Muscle layer of colon (tissue), 2 donors: Measurements from ENCODE around the gene LRRC25.

Experiments used
- H3K27ac ChIP-seq: one replicate; pipeline ENCODE4 v1.7.0; 2013; ENCODE audit warnings: low read depth, mild to moderate bottlenecking, low read length, moderate library complexity
- H3K27me3 ChIP-seq, 2 donors: one replicate each; pipeline ENCODE4 v1.7.0; 2013; ENCODE audit warnings: low read length in 2 of 2, mild to moderate bottlenecking in 2 of 2; ENCODE audit not compliant: insufficient read depth in 2 of 2, control insufficient read depth in 1 of 2
- H3K36me3 ChIP-seq: one replicate; pipeline ENCODE4 v1.7.0; 2013; ENCODE audit warnings: mild to moderate bottlenecking, low read length; ENCODE audit not compliant: insufficient read depth
- H3K4me1 ChIP-seq: one replicate; pipeline ENCODE4 v1.7.0; 2013; ENCODE audit warnings: mild to moderate bottlenecking, low read length; ENCODE audit not compliant: insufficient read depth
- H3K4me3 ChIP-seq, 2 donors: one replicate each; pipeline ENCODE4 v1.7.0; 2013; ENCODE audit warnings: low read length in 2 of 2, low read depth in 1 of 2, mild to moderate bottlenecking in 1 of 2, moderate library complexity in 1 of 2
- H3K9ac ChIP-seq: one replicate; pipeline ENCODE4 v1.7.0; 2013; ENCODE audit warnings: low read length
- H3K9me3 ChIP-seq: one replicate; pipeline ENCODE4 v1.7.0; 2013; ENCODE audit warnings: mild to moderate bottlenecking, low read length
- donor health status: abdominal sarcoma.
- donor health status: Adenocarcinoma of cecum.

Gene LRRC25

DNA sequence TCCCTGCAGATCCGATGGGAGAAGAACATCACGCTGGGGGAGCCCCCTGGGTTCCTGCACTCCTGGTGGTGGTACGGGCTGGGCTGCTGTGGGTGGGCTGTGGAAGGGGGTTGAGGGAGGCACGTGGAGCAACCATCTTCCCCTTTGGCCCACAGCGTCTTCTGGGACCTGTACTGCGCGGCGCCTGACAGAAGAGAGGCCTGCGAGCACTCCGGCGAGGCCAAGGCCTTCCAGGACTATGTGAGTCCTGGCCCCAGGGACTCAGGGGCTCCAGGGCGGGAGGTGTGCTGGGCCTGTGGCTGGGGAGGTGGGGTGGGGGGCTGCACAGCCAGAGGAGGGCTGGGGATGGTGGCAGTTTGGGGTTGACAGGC lies 30.3 kb upstream of the LRRC25 start:
- Histone ChIP-seq H3K9ac (no peak overlapping the region), H3K27me3 (no peaks in the 10 kb centered on the region), H3K36me3 (no peaks in the 10 kb centered on the region), H3K4me1 (peaks cover 17% of the 10 kb centered on the region), H3K9me3 (no peaks in the 10 kb centered on the region), H3K27ac (no peak overlapping the region), H3K4me3 (no peak overlapping the region)

DNA sequence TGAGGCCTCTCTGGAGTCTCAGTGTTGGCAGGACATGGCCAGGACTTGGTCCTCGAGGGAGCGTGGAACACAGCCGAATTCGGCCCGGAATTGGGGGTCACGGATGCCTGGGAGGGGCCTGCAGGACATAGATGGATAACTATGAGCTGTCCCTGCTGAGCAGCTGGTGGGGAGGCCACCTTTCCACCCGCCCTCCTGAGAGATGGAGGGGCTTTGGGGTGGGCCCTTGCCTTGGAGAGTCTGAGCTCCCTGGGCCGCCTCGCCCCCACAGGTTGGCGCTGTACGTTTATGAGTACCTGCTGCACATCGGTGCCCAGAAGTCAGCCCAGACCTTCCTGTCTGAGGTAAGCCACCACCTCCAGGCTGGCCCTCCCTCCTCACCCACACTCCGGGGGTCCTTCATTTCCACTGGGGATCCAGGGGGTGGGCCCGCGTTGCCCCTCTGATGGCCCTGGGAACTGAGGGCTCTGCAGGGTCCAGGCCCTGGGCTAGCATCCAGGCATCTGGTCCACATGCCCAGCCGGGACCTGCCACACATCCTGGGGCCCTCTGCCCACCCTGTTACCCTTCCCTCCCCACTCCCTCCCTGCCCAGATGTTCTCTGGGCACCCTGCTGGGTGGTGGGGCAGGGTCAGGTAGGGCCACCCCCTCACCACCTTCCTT lies 29.8 kb upstream of the LRRC25 start:
- H3K9ac ChIP-seq, result no peak overlapping the region
- H3K4me3 ChIP-seq, result no peak overlapping the region
- peaks cover 17% of the 10 kb centered on the region for H3K4me1 ChIP-seq
- H3K27ac ChIP-seq, result no peak overlapping the region
- no peaks in the 10 kb centered on the region for H3K27me3 ChIP-seq
- no peaks in the 10 kb centered on the region for H3K9me3 ChIP-seq
- no peaks in the 10 kb centered on the region for H3K36me3 ChIP-seq

DNA sequence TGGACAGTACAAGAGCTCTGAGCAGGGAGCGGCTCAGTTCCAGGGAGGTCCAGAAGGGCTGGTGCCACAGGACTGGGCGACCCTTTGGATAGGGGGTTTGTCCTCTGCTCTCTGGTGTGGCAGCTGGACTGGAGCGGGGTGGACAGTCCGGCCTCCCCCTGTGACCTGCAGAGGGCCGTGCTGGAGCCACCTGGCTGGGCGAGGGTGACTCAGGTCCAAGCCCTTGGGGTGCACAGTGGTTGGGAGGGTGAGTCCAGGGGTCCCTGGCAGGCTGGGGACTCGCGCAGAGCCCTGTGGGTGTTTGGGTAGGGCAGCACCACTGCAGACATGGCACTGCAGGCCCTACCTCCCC lies 29.0 kb upstream of the LRRC25 start:
- Histone ChIP-seq H3K36me3 (no peaks in the 10 kb centered on the region), H3K9ac (no peak overlapping the region), H3K4me3 (no peak overlapping the region), H3K27me3 (no peaks in the 10 kb centered on the region), H3K9me3 (no peaks in the 10 kb centered on the region), H3K27ac (no peak overlapping the region), H3K4me1 (peaks cover 17% of the 10 kb centered on the region)

DNA sequence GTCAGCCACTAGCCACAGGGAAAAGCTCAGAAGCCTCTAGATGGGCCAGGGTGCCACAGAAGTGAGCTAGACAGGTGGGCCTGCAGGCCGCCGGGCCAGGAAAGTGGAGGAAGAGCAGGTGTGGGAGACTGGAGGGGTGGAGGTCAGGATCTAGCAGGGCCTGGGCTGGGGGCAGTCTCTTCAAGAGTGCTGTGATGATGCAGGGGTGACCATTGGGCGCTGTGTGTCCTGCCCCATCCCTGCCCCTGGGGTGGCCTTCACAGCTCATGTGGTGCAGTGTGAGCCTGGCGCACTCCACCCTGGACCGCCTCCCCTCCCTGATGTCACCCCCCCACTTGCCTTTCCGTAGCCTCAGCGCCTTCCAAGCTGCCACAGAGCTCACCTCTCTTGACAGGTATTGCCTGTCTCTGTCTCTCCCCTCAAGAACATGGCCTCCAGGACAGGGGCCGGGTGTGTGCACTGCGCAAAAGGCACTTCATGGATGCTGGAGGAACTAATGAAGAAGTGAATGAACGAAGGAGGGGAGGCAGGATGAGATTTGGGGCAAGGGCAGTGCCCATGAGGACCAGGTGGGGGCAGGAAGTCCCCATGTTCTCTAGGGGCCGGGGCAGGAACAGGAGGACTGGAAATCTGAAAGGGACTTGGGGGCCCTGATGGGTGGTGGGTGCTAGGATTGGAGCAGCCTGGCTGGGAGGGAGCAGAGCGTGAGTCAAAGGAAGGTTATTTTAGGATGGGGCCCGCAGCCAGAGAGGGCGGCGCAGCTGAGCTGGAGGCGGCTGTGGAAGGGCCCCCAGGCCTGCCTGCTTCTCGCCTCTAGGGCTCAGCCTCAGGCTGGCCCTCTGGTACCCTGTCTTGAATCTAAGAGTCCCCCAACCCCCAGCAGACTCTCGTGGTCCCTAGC lies 28.3 kb upstream of the LRRC25 start:
- Histone ChIP-seq H3K9ac (no peak overlapping the region), H3K4me1 (peaks cover 22% of the 10 kb centered on the region), H3K4me3 (no peak overlapping the region), H3K36me3 (no peaks in the 10 kb centered on the region), H3K27ac (peak overlapping the region; percentile 55), H3K27me3 (no peaks in the 10 kb centered on the region), H3K9me3 (no peaks in the 10 kb centered on the region)

DNA sequence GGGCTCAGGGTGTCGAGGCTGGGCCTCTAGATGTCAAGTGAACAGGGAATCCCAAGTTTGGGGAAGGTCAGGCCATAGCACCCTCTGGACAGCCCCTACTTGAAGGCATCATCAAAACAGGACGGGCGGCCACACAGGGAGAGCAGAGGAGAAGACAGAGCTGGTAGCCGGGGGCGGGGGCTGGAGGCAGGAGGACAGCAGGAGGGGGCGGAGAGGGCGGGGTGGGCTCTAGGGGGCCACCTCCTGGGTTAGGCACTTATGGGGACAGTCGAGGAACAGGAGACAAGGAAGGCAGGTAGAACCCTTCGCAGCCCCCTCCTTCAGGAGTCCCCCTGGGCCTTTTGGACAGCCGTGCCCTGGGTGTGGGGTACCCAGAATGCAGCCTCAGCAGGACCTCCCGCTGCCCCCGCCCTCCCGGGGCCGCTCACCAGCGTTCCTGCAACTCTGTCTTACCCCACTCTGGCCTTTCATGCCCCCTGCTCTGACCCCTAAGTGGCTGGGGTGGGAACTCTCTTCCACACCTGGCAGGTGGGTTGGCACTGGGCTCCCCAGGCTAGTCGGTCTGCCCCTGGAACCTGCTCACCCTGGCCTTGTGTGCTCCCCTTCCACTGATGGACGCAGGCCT lies 27.6 kb upstream of the LRRC25 start:
- Histone ChIP-seq H3K4me1 (peaks cover 23% of the 10 kb centered on the region), H3K27me3 (no peaks in the 10 kb centered on the region), H3K27ac (peak overlapping the region; percentile 55), H3K4me3 (no peak overlapping the region), H3K9me3 (no peaks in the 10 kb centered on the region), H3K9ac (no peak overlapping the region), H3K36me3 (no peaks in the 10 kb centered on the region)

DNA sequence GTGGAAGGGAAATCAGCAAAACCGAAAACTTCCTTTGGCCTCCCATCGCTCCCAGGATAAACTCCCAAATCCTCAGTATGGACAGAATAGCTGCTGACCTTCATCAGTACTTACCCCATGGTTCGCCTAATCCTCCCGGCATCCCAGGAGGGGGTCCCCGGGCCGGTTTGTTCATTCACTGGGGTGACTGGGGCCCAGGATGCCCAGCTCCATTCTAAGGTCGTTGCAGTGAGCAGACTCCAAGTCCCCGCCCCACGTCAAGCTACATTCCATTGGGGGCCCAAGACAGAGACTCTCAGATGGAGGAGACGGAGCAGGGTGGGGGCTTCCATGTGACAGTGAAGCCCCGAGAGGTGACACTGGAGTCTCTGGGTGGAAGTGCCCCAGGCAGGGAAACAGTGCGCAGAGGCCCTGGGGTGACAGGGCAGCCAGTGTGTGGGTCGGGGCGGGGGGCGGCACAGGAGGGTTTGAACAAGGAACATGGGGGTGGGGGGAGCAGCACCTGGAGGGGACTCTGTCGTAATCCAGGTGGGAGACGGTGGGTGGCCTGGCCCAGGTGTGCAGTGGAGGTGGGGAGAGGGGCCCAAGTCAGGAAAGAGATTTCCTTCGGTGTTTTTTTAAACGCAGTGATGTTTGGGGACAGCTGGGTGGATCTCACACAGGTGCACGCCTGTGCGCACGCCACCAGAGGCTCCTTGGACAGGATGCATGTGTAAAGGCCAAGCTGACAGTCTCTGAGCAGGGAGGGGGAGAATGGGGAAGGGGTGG lies 26.9 kb upstream of the LRRC25 start:
- H3K27me3 ChIP-seq, result no peaks in the 10 kb centered on the region
- no peak overlapping the region for H3K9ac ChIP-seq
- H3K4me3 ChIP-seq, result no peak overlapping the region
- H3K9me3 ChIP-seq, result no peaks in the 10 kb centered on the region
- no peaks in the 10 kb centered on the region for H3K36me3 ChIP-seq
- H3K27ac ChIP-seq, result no peak overlapping the region
- H3K4me1 ChIP-seq, result peaks cover 23% of the 10 kb centered on the region

DNA sequence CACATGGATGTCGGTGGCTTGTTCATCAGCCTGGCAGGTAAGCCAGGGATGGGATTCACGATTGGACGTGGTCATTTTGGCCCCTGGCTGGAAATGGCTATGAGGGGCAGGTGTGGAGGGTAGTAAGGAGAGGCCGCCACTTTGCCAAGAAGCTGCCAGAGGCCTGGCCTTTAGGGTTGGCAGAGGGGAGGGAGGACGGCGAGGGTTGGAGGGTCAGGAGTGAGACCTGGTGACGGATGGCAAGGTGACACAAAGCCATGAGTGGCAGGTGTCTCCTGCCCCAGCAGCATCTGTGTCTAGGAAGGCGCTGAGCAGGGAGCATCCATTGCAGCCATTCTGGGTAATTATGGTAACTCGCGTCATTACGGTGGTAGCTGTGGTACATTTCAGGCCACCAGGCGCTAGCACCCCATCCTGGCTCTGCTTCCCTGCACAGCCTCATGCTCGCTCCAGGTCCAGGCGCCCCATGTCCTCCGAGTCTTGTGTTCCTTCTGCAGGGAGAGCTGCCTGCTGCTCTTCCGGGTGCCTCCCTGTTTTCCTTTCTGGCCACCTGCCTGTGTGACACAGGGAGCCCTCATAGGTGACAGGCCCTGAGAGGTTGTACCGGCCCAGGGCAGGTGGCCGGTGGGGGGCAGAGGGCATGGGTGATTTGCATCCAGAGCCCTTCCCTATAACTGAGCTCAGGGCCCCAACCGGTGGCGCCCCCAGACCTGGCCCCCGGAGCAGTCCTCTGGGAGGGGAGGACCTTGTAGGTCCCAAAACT lies 26.0 kb upstream of the LRRC25 start:
- no peak overlapping the region for H3K4me3 ChIP-seq
- no peaks in the 10 kb centered on the region for H3K9me3 ChIP-seq
- H3K27me3 ChIP-seq, result no peaks in the 10 kb centered on the region
- H3K9ac ChIP-seq, result no peak overlapping the region
- H3K27ac ChIP-seq, result no peak overlapping the region
- peaks cover 29% of the 10 kb centered on the region for H3K4me1 ChIP-seq
- no peaks in the 10 kb centered on the region for H3K36me3 ChIP-seq

DNA sequence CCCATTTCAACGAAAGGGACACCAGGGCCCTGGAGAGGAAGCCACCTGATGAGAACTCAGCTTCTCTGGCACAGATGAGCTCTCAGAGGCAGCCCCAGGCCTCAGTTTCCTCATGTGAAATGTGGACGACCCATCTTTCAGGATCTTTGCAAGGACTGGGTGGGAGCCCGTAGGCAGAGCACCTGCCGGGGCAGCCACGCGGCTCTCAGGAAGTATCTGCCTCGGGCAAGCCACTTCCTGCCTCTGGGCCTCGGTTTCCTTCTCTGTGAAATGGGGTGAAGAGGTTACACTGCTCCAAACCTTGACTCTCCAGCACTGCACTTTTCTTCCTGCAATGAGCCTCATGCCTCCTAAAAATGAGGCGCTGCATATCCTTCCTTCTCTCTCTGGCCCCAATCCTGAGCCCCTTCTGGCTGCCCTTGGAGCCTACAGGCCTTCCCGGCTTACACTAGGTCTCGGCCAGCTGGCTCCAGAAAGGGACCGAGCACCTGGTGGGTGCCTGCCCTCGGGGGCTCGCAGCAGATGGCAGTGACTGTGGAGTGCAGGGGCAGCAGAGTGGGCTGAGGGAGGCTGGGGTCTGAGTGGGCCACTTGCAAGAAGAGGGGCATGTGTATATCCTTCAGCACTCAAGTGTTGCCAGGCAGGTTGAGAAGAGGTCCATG lies 25.2 kb upstream of the LRRC25 start:
- no peak overlapping the region for H3K27ac ChIP-seq
- peaks cover 36% of the 10 kb centered on the region for H3K4me1 ChIP-seq
- H3K4me3 ChIP-seq, result no peak overlapping the region
- H3K9me3 ChIP-seq, result no peaks in the 10 kb centered on the region
- peaks cover 0 to under 1% of the 10 kb centered on the region in 2 donors for H3K27me3 ChIP-seq
- H3K36me3 ChIP-seq, result no peaks in the 10 kb centered on the region
- no peak overlapping the region for H3K9ac ChIP-seq

DNA sequence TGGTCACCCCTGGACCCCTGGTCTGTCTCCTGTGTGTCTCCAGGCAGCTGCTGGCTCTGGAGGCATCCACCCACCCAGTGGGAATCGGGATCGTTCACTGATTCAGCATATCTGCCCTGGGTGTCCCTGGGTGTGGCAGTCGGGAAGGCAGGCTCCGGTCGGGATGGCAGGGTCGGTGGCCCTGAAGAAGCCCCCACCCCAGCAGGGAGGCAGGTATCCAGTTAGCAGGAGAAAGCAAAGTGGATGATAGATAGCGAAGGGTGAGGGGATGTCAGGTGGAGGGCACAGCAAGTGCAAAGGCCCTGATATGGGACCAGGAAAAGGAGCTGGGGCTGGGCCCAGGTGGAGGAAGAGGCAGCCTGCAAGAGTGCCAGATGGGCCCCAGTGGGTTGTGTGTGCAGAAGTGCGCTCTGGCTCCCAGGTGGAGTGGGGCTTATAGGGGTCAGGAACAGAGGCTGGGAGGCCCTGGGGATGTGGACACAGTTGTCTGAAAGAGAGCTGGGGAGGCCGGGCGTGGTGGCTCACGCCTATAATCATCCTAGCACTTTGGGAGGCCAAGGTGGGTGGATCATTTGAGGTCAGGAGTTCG lies 24.0 kb upstream of the LRRC25 start:
- Histone ChIP-seq H3K9me3 (no peaks in the 10 kb centered on the region), H3K27me3 (peaks cover 0 to 7% of the 10 kb centered on the region in 2 donors), H3K36me3 (no peaks in the 10 kb centered on the region), H3K27ac (no peak overlapping the region), H3K4me3 (no peak overlapping the region), H3K4me1 (peaks cover 33% of the 10 kb centered on the region), H3K9ac (no peak overlapping the region)

DNA sequence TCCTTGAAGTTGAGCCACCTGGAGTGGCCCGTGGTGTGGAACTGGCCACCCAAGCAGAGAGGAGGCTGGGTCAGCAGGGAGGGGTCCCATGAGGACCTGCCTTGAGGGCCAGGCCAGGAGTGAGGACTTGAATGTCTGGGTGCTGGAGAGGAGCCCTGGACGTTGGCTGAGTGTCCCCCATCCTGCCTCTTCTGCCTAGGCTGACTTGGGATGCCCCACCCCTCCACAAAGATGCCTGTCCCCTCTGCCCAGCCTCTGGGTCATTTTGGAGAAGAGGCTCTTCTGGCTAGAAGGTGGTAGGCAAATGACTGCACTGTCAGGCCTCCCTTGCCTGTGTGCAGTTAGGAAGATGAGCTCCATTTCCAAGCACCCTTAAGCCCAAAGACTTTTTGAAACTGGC lies 23.5 kb upstream of the LRRC25 start:
- Histone ChIP-seq H3K36me3 (no peaks in the 10 kb centered on the region), H3K9ac (no peak overlapping the region), H3K4me1 (peaks cover 33% of the 10 kb centered on the region), H3K27me3 (peaks cover 0 to 12% of the 10 kb centered on the region in 2 donors), H3K9me3 (no peaks in the 10 kb centered on the region), H3K27ac (no peak overlapping the region), H3K4me3 (no peak overlapping the region)
